ENCODE data around the gene LRRC4C. TPM values are rescaled to one million over a fixed set of nuclear protein-coding genes. Genes with fewer than 3 reads are reported as not detected.

Gene LRRC4C
- total RNA-seq, 1 experiment from 2014 or later = not detected

- intact Hi-C loops (cut with micrococcal nuclease) = no loop called here
- ATAC-seq (no peak), DNase-seq (no peak)
- TF ChIP-seq EZH2 (IDR thresholded peaks at IDR 0.05; ENCODE audit: low read length, unreplicated experiment) (no peak), EZH2phosphoT487 (IDR thresholded peaks at IDR 0.05; ENCODE audit: borderline replicate concordance, low read length) (no peak)
- TF ChIP-seq, protein P1, sequence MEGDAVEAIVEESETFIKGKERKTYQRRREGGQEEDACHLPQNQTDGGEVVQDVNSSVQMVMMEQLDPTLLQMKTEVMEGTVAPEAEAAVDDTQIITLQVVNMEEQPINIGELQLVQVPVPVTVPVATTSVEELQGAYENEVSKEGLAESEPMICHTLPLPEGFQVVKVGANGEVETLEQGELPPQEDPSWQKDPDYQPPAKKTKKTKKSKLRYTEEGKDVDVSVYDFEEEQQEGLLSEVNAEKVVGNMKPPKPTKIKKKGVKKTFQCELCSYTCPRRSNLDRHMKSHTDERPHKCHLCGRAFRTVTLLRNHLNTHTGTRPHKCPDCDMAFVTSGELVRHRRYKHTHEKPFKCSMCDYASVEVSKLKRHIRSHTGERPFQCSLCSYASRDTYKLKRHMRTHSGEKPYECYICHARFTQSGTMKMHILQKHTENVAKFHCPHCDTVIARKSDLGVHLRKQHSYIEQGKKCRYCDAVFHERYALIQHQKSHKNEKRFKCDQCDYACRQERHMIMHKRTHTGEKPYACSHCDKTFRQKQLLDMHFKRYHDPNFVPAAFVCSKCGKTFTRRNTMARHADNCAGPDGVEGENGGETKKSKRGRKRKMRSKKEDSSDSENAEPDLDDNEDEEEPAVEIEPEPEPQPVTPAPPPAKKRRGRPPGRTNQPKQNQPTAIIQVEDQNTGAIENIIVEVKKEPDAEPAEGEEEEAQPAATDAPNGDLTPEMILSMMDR (conservative IDR thresholded peaks at IDR 0.05; ENCODE audit: low read depth, low read length) = no peak
- Histone ChIP-seq H3K4me3 (ENCODE audit: low read length) (no peak overlapping the region), H3K4me1 (ENCODE audit: insufficient read depth, low read length) (no peaks in the 10 kb centered on the region), H2AFZ (ENCODE audit: low read length) (no peak overlapping the region), H3K79me2 (ENCODE audit: low read length) (no peaks in the 10 kb centered on the region), H3K9me3 (ENCODE audit: low read length) (no peaks in the 10 kb centered on the region), H3K4me2 (ENCODE audit: low read length) (no peak overlapping the region), H4K20me1 (ENCODE audit: low read length) (no peaks in the 10 kb centered on the region), H3K9me2 (replicated peaks; ENCODE audit: low read length) (no peaks in the 10 kb centered on the region), H3K9ac (ENCODE audit: low read length) (no peak overlapping the region), H3K36me3 (ENCODE audit: low read depth, low read length) (no peaks in the 10 kb centered on the region), H3F3A (ENCODE audit: low read length, unreplicated experiment) (no peaks in the 10 kb centered on the region), H3K27me3 (ENCODE audit: low read length) (no peaks in the 10 kb centered on the region), H3K27ac (ENCODE audit: low read length) (no peak overlapping the region)
- BruUV-seq (replicated peaks) = no TSS peak
- ChIA-PET CTCF (no interaction called here), POLR2A (ENCODE audit: unreplicated experiment) (no interaction called here)
Observed at GRCh38 chr11:40323241-40323640, 1136.2 kb downstream of the LRRC4C start.

DNA sequence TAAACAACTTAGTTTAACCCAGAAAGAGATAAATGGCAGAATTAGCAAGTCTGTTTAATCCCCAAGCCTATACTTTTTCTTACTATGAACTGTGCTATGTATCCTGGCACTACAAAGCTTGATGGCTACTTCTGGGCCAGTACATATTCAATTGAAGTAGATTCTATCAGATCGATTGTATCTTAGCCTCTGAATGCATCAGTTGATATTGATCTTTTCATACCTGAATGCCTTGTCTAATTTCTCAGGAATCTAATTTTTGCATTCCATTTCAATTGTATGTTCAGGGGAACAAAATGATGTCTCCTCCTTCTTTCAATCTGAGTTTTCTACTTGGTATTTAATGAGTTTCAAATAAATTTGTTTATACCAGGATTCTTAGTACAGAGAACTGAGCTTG is 1137.9 kb downstream of the LRRC4C start:
- Histone ChIP-seq H3K27ac (ENCODE audit: low read length) (no peak overlapping the region), H3K9me2 (replicated peaks; ENCODE audit: low read length) (no peaks in the 10 kb centered on the region), H3K9ac (ENCODE audit: low read length) (no peak overlapping the region), H3K4me3 (ENCODE audit: low read length) (no peak overlapping the region), H3K27me3 (ENCODE audit: low read length) (no peaks in the 10 kb centered on the region), H2AFZ (ENCODE audit: low read length) (no peak overlapping the region), H3K9me3 (ENCODE audit: low read length) (no peaks in the 10 kb centered on the region), H3K36me3 (ENCODE audit: low read depth, low read length) (no peaks in the 10 kb centered on the region), H3K4me2 (ENCODE audit: low read length) (no peak overlapping the region), H3K79me2 (ENCODE audit: low read length) (no peaks in the 10 kb centered on the region), H4K20me1 (ENCODE audit: low read length) (no peaks in the 10 kb centered on the region), H3K4me1 (ENCODE audit: insufficient read depth, low read length) (no peaks in the 10 kb centered on the region), H3F3A (ENCODE audit: low read length, unreplicated experiment) (no peaks in the 10 kb centered on the region)
- TF ChIP-seq EZH2 (IDR thresholded peaks at IDR 0.05; ENCODE audit: low read length, unreplicated experiment) = no peak
- CTCF ChIA-PET = no interaction called here
- POLR2A ChIA-PET (ENCODE audit: unreplicated experiment) = no interaction called here
- ATAC-seq = no peak
- intact Hi-C loops (cut with micrococcal nuclease) = no loop called here
- no peak for DNase-seq
- BruUV-seq (replicated peaks) = no TSS peak

GRCh38 chr11:40316171-40316570 is 1143.3 kb downstream of the LRRC4C start:
- intact Hi-C loops (cut with micrococcal nuclease) = no loop called here
- H3K27ac ChIP-seq (ENCODE audit: low read length) = no peak overlapping the region
- no peaks in the 10 kb centered on the region for H3K9me3 ChIP-seq (ENCODE audit: low read length)
- DNase-seq (no peak), ATAC-seq (no peak)
- no peaks in the 10 kb centered on the region for H3K4me1 ChIP-seq (ENCODE audit: insufficient read depth, low read length)
- no peaks in the 10 kb centered on the region for H3K36me3 ChIP-seq (ENCODE audit: low read depth, low read length)
- BruUV-seq (replicated peaks) = no TSS peak
- ChIA-PET CTCF (no interaction called here), POLR2A (ENCODE audit: unreplicated experiment) (no interaction called here)
- no peak overlapping the region for H3K4me3 ChIP-seq (ENCODE audit: low read length)
- H3K4me2 ChIP-seq (ENCODE audit: low read length) = no peak overlapping the region
- no peak overlapping the region for H2AFZ ChIP-seq (ENCODE audit: low read length)
- no peaks in the 10 kb centered on the region for H3F3A ChIP-seq (ENCODE audit: low read length, unreplicated experiment)
- H3K27me3 ChIP-seq (ENCODE audit: low read length) = no peaks in the 10 kb centered on the region
- TF ChIP-seq, protein P1 (conservative IDR thresholded peaks at IDR 0.05; ENCODE audit: low read depth, low read length) = no peak
- TF ChIP-seq EZH2 (IDR thresholded peaks at IDR 0.05; ENCODE audit: low read length, unreplicated experiment) (no peak), EZH2phosphoT487 (IDR thresholded peaks at IDR 0.05; ENCODE audit: borderline replicate concordance, low read length) (no peak)
- no peaks in the 10 kb centered on the region for H3K9me2 ChIP-seq (replicated peaks; ENCODE audit: low read length)
- no peaks in the 10 kb centered on the region for H3K79me2 ChIP-seq (ENCODE audit: low read length)
- no peak overlapping the region for H3K9ac ChIP-seq (ENCODE audit: low read length)
- H4K20me1 ChIP-seq (ENCODE audit: low read length) = no peaks in the 10 kb centered on the region
